ENCODE data around the gene C4orf50. TPM values are rescaled to one million over a fixed set of nuclear protein-coding genes. Genes with fewer than 3 reads are reported as not detected.

Gene C4orf50
- total and polyA plus RNA-seq, 2 of the 8 experiments (the other 6 are each of a cell fraction or from before 2014, with no cell fraction given), result 0.08 to 0.22 TPM

DNA sequence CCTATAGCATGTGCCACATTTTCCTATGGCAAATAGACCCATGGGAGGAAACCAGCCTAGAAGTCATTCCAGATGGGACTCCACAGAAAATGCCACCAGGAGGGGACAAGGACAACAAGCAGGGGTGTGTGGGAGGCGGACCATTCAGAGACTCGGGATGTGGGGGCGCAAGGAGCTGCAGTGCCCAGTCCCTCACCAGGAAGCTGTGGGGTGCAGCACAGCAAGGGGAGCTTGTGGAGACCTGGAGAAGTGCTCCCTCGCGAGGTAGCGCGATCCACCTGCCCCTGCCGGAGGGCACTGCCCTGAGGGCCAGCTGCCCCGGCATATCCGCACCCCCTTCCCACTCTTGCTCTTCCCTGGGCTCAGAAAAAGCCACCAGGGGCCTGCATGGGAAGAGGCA is 45.5 kb upstream of the C4orf50 start:
- WGBS, 2 experiments (ENCODE audit: extremely low coverage in 1 of 2, insufficient coverage in 1 of 2, insufficient read length in 1 of 2, insufficient replicate concordance in 2 of 2, low coverage in 1 of 2, low lambda C conversion rate in 2 of 2, missing lambda C conversion rate in 1 of 2), result 92% methylated on average over 10 of the region's 10 CpGs; no CpG with 5 or more reads in 1 of the 2 experiments
- Histone ChIP-seq H4K20me1 (replicated peaks in 1 of 2; ENCODE audit: control insufficient read depth in 1 of 2, insufficient read depth in 2 of 2, low read length in 2 of 2) (no peaks in the 10 kb centered on the region), H3K4ac (replicated peaks; ENCODE audit: insufficient read length, low read depth, low read length) (no peak overlapping the region), H2BK12ac (ENCODE audit: low read depth, low read length) (no peak overlapping the region), H4K5ac (ENCODE audit: insufficient read length, low read depth, low read length) (no peak overlapping the region), H3K9ac (replicated peaks in 1 of 4; ENCODE audit: extremely low read depth in 1 of 4, low read depth in 3 of 4, low read length in 3 of 4) (no peak overlapping the region), H2BK20ac (ENCODE audit: low read length) (no peak overlapping the region), H3K79me1 (ENCODE audit: low read depth, low read length) (no peaks in the 10 kb centered on the region), H3K79me2 (ENCODE audit: control insufficient read depth in 1 of 2, insufficient read depth in 2 of 2, low read length in 2 of 2) (no peaks in the 10 kb centered on the region), H4K8ac (ENCODE audit: extremely low read depth, insufficient read depth, low read length) (no peak overlapping the region), H3K4me2 (ENCODE audit: insufficient read depth in 1 of 2, low read depth in 2 of 2, low read length in 2 of 2) (no peak overlapping the region), H2BK15ac (ENCODE audit: low read length) (no peak overlapping the region), H3K23me2 (ENCODE audit: low read depth, low read length) (no peaks in the 10 kb centered on the region), H3K27me3 (replicated peaks in 1 of 4; ENCODE audit: control insufficient read depth in 3 of 4, extremely low read depth in 1 of 4, insufficient read depth in 3 of 4, low read length in 3 of 4) (no peaks in the 10 kb centered on the region), H3K4me1 (replicated peaks in 1 of 4; ENCODE audit: control insufficient read depth in 3 of 4, insufficient read depth in 4 of 4, low read length in 3 of 4) (no peaks in the 10 kb centered on the region), H3K23ac (ENCODE audit: insufficient read length) (no peak overlapping the region), H3K18ac (ENCODE audit: extremely low read depth, low read length) (no peak overlapping the region), H3K14ac (ENCODE audit: insufficient read length) (no peak overlapping the region), H3K36me3 (ENCODE audit: control insufficient read depth in 2 of 4, insufficient read depth in 4 of 4, low read length in 3 of 4) (no peaks in the 10 kb centered on the region), H3K27ac (ENCODE audit: low read depth, low read length) (no peak overlapping the region), H2BK120ac (replicated peaks; ENCODE audit: low read depth, low read length) (no peak overlapping the region), H2BK5ac (ENCODE audit: low read depth, low read length) (no peak overlapping the region), H2AK5ac (ENCODE audit: low read depth, low read length) (no peak overlapping the region), H3K4me3 (ENCODE audit: extremely low read depth in 1 of 4, insufficient read depth in 2 of 4, low read depth in 3 of 4, low read length in 4 of 4) (no peak overlapping the region), H2AFZ (ENCODE audit: low read length) (no peak overlapping the region), H4K91ac (replicated peaks; ENCODE audit: insufficient read length, low read length) (no peak overlapping the region), H3K56ac (replicated peaks; ENCODE audit: insufficient read length, low read depth, low read length) (no peak overlapping the region), H3K9me3 (ENCODE audit: insufficient read depth in 2 of 2, low read depth in 1 of 2, low read length in 1 of 2) (no peaks in the 10 kb centered on the region)
- ChIA-PET POLR2A (ENCODE audit: partially characterized antibody) (no interaction called here), CTCF (ENCODE audit: partially characterized antibody) (interaction anchor here (0.6 to 1.7 kb wide), 6 partner anchors 9 to 66 kb away, joined by 3 to 4 read pairs (median 3); partner anchors contain the start of gene C4orf50)
- FAIRE-seq, result no peak
- TF ChIP-seq RBBP5 (IDR thresholded peaks at IDR 0.05; ENCODE audit: borderline replicate concordance, low read depth, low read length), result no peak
- TF ChIP-seq, protein P1, sequence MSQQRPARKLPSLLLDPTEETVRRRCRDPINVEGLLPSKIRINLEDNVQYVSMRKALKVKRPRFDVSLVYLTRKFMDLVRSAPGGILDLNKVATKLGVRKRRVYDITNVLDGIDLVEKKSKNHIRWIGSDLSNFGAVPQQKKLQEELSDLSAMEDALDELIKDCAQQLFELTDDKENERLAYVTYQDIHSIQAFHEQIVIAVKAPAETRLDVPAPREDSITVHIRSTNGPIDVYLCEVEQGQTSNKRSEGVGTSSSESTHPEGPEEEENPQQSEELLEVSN (IDR thresholded peaks at IDR 0.05), result no peak
- no peak for TF ChIP-seq CBX8 (IDR thresholded peaks at IDR 0.05; ENCODE audit: borderline replicate concordance, low read depth, low read length)
- TF ChIP-seq ASH2L (IDR thresholded peaks at IDR 0.05; ENCODE audit: low read length), result no peak
- no peak for TF ChIP-seq GABPA (IDR thresholded peaks at IDR 0.05; ENCODE audit: borderline replicate concordance, insufficient read depth, low read length)
- no peak for TF ChIP-seq RXRA (IDR thresholded peaks at IDR 0.05; ENCODE audit: insufficient read depth, low read depth, low read length)
- no peak for TF ChIP-seq PHF8 (conservative IDR thresholded peaks at IDR 0.05; ENCODE audit: low read depth, low read length)
- no peak for TF ChIP-seq EGR1 (IDR thresholded peaks at IDR 0.05; ENCODE audit: borderline replicate concordance, low read depth, low read length)
- TF ChIP-seq, protein P2, sequence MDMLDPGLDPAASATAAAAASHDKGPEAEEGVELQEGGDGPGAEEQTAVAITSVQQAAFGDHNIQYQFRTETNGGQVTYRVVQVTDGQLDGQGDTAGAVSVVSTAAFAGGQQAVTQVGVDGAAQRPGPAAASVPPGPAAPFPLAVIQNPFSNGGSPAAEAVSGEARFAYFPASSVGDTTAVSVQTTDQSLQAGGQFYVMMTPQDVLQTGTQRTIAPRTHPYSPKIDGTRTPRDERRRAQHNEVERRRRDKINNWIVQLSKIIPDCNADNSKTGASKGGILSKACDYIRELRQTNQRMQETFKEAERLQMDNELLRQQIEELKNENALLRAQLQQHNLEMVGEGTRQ (IDR thresholded peaks at IDR 0.05; ENCODE audit: low read length), result no peak
- no peak for TF ChIP-seq GTF2F1 (IDR thresholded peaks at IDR 0.05; ENCODE audit: borderline replicate concordance, low read depth, low read length)
- DNase-seq (ENCODE audit: low read depth in 1 of 2, low spot score in 2 of 2), result no peak

Measured in H1 (cell line).